ENCODE data around the gene CKB.

The CKB gene

DNA sequence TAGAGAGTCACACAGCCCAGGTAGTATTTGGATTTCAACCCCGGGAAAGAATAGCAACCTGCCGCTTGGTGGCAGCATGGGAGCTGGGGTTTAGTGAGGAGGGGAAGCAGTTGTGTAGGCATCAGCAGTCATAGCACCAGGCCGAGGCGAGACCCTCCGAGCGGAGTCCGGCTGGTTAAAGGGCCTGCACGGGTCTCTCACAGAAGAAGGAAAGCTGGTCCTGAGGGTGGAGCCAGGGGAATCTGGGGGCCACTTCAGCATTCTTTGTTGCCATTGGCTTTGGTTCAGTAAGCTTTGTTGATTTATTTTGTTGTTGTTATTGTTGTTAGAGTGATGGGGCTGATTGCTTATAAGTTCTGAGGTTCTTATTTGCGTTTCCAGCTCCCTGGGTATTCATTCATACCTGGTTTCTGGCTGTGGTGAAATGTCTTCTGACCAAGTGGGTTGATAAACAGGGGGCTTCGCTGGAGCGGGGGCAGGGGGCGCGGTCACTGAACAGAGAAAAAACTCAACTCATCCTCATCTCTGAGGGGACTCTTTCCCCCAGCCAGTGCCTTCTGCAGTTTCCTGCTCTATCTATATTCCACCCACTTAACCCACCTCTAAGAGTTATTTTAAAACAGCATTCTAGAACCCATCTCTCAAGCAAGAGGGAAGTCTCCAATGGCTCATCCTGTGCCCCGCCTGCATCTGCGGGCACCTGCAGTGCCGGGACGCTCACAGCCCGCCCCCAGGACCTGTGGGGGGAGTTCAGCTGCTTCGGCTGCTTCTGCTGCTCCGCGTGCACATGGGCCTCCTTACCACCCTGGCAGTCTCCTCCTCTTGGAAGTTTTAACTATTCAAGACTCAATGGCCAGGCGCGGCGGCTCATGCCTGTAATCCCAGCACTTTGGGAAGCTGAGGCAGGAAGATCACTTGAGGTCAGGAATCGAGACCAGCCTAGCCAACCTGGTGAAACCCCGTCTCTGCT, 11.6 kb downstream of the CKB start:
- DNase-seq: no peak

DNA sequence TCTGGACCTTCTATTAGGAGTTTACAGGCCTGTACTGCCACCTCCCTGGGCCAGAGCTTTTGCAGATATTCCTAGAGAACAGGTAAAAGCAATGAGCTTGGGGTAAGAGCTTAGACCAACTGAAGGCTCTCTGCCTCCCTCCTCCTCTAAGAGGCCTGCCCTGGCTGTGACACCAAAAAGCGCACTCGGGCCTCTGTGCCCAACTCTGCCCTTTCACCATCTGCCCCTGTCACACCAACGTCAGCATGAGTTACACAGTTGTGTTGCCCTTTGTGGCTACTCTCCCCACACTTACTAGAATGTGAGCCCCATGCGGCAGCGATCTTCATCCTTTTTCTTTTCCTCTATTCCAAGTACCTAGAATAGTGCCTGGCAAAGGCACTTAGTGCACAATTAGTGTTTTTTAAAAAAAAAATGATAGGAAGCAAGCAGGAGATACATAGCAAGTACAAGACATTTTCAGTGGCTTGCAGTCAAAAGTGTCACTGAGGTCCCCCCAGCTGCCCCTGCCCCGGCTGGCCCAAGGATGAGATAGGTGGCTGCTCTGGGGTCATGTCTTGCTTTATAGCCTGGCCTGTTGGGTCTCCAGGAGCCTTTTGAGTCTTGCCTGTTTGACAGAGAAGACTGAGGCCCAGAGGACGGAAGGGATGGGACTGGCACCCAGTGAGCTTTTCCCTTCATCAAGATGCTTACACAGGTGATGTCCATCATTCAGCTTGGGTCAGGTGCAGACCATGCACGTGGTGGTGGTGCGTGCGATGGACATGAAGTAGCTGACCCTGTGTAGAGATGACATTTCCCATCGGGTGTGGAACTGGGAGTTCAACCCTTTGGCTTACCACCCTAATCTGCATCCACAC, 12.5 kb downstream of the CKB start:
- no peak for DNase-seq

DNA sequence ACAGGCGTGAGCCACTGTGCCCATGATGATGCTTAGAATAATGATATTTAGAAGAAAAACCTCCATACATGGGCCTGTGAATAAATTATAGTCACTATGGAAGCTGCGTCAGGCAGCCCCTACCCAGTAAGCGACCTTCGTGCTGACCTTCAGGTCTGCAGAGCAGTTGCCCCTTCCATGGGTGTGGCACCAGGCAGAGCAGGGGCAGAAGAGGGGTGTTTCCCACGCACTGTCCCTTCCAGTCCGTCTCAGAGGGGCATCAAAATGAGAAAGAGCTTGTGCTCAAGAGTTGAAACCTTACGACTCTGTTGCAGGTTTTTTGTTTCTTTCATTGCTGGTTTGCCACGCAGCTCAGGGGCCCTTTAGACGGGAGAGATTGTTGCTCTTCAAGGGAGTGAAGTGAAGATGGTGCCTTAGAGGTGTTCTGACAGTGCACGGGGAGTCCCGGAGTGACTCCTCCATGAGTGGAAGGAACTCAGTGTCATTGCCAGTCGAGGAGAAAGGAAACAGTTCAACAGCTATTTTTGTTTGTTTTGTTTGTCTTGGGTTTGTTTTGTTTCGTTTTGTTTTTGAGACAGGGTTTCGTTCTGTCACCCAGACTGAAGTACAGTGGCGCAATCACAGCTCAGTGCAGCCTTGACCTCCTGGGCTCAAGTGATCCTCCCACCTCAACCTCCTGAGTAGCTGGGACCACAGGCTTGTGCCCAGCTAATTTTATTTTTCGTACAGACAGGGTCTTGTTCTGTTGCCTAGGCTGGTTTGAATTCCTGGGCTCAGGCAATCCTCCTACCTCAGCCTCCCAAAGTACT, 13.9 kb downstream of the CKB start:
- no peak for DNase-seq

DNA sequence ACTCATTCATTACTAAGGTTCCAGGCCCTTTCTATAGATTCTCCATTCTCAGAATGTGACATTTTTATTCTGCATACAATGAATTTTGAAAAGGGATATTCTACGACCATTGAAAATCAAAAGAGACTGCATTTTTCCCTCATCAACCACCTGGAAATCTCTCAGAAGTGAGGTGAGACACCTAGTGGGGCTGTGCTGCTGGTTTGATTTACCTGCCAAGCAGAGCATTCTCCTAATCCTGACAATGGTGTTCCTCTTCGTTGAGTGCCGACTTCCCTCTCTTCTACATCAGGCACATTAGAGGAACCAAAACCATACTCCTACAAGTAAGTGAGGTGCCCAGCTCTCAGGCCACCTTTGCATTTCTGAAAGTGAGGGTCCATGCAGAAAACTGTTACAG, 14.9 kb downstream of the CKB start:
- DNase-seq: no peak

DNA sequence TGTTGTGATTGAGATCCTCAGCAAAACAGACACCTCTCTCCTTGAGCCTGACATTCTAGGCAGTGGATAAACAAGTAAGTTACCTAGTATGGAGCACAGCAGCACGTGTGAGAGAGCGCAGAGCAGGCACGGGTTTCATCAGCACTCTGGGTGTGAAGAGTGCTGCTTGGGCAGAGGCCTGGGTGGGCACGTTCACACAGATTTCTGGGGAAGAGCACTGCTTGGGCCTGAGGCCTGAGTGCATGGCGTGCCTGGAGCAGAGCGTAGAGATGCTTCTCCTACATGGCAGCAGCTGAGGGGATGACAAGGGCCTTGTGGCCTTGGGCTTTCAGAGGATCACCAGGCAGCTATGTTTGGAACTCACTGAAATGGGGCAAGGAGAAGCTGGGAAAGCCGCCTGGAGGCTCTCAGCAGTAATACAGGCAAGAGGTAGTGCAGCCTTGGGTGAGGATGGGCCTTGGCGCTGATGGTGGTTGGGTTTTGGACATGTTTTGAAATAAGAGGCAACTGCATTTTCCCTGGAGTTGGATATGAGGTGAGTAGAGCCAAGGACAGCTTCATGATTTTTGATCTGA, 17.6 kb downstream of the CKB start:
- no peak for DNase-seq

DNA sequence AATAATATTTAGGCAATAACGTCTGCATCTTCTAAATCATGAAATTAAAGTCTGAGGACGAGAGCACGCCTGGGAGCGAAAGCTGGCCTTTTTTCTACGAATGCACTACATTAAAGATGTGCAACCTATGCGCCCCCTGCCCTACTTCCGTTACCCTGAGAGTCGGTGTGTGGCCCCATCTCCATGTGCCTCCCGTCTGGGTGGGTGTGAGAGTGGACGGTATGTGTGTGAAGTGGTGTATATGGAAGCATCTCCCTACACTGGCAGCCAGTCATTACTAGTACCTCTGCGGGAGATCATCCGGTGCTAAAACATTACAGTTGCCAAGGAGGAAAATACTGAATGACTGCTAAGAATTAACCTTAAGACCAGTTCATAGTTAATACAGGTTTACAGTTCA, 19.3 kb downstream of the CKB start:
- no peak for DNase-seq

DNA sequence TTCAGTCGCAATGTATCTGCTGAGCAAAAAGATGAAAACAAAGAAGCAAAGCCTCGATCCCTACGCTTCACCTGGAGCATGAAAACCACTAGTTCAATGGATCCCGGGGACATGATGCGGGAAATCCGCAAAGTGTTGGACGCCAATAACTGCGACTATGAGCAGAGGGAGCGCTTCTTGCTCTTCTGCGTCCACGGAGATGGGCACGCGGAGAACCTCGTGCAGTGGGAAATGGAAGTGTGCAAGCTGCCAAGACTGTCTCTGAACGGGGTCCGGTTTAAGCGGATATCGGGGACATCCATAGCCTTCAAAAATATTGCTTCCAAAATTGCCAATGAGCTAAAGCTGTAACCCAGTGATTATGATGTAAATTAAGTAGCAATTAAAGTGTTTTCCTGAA, 19.8 kb downstream of the CKB start:
- no peak for DNase-seq

DNA sequence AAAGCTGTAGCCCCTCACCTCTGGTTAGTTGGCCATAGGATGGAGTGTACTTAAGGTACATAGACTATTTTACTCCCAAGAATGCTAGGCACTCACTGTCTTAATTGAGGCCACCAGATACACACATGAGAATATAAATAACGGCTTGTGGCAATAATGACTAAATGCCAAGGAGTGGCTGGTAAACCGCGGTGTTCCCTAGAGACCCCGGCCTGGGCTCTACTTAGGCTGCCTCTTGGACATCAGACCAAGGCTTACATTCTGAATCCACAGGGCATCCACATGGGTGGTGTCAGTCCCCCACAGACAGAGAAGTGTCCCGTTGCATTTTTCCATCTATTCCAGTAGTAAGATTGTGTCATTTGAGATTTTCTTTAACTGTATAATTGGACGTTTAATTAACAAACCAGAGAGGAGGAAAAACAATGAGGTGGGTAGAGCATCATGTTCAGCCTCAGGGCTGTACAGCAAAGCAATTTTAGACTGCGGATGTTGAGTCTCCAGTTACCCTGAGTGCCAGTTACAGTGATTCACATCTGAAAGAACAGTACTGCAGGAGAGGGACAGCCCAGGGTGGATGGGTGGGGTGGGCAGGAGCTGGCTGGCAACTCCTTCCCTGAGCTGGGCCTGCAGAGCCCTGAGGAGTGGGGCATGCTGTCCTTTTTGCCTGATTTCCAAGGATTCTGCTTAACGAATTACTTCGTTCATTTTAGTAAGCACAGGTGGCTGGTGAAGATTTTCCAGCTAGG, 20.5 kb downstream of the CKB start:
- DNase-seq: no peak

DNA sequence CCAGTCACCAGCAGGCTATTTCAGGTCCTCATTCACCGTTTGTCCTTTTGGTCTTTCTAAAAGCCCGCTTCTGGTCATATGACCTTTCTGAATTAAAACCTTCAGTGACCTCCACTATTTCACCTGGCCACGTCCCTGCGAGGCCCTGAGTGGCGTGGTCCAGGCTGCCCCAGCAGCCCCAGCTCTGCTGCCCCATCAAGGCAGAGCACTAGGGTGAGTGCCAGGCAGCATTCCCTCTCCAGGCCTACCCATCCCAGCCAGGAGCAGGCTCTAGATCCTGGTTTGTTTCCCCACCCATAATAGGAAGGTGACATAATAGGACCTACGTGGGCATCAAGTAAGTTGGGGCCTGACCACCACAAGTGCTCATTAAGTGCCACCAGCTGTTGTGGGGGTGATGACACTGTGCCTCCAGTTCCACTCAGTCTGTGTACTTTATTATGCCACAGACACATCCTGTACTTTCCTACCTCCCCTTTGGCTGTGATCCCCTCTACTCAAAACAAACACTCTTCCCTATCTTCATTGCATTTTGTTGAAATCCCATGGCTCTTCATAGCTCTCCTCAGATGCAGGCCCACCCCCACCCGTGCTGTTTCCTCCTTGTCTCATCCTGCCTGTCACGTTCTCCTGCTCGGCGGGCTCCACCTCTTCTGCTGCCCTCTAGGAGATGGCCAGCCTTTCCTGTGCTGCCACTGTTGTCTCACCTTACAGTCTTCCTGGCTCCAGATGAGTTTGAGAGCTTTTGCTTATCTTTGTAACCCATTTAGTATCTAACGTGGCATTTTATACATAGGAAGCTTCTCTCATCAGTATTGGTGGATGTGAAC, 21.4 kb downstream of the CKB start:
- DNase-seq: no peak

DNA sequence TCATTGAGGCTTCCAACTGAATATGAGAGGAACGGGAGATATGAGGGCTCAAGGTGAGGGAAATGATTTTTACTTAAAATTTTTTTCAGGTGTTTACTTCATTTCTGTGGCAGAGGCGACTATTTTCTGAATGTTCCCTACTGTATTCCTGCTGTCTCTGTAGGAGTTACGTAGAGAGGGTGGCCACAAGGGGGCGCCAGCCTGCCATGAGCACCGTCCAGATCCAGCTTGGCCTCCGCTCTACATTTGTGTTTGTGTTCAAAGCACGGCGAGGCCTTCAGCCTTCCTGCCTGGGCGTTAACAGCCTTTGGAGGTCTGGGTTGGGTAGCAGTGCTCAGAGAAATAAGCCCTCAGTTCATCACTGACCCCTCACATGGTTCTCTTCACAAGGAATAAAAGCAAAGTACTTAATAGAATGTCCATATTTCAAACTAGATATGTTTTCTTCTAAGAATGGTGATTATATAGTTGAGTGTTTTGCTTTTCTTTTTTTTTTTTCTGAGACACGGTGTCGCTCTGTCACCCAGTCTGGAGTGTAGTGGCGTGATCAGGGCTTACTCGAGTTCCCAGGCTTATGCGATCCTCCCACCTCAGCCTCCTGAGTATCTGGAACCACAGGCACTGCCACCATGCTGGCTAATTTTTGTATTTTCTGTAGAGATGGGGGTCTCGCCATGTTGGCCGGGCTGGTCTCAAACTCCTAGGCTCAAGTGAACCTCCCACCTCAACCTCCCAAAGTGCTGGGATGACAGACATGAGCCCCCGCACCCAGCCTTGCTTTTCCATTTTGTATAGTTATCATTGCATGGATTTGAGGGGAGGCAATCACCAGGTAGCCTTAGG, 22.3 kb downstream of the CKB start:
- peak; percentile 76 for DNase-seq

DNA sequence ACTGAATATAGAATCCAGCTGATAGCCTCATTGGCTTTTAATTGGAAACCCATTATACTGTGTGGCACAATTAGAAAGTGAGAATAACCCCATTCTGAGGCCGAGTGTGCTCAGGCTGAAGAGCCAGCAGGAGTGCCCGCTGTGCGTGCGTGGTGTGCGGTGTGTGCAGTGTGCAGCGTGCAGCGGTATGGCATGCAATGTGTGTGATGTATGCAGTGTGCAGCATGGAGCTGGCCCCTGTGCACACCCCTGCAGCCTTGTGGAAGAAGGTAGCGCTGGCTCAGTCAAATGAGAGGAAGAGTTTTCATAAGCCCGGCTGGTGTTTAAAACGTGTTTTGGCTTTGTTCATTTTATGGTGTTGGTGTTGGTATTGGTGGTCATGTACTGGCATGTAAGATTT, 22.9 kb downstream of the CKB start:
- no peak for DNase-seq

DNA sequence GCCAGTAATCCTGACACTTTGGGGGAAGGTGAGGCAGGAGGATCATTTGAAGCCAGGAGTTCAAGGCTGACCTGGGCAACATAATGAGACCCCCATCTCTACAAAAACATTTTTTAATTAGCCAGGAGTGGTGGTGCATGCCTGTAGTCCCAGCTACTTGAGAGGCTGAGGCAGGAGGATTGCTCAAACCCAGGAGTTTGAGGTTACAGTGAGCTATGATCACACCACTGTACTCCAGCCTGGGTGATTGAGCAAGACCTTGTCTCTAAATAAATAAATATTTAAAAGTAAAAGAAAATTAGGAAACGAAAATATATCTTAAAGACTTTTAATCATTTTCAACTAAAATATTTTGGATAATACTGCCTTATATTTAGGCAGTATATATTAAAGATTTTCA, 25.9 kb downstream of the CKB start:
- DNase-seq: no peak

DNA sequence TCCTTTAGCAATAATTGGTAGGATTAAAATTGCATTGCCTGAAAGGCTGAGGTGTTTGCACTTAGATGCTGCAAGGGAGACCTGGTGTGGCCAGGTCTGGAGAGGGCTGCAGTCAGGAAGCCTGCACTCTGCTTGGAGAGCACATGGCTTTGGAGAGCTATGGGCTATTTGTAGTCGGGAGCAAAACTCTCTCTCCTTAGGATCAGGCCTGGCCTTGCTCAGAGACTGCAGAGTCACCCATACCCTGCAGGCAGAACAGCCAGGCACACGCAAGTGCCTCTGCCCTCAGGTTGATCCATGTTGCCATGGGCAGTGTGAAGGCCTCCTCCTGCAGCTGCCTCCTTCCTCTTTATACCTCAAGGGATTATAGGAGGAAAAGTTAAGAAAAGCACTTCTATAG, 26.8 kb downstream of the CKB start:
- no peak for DNase-seq

DNA sequence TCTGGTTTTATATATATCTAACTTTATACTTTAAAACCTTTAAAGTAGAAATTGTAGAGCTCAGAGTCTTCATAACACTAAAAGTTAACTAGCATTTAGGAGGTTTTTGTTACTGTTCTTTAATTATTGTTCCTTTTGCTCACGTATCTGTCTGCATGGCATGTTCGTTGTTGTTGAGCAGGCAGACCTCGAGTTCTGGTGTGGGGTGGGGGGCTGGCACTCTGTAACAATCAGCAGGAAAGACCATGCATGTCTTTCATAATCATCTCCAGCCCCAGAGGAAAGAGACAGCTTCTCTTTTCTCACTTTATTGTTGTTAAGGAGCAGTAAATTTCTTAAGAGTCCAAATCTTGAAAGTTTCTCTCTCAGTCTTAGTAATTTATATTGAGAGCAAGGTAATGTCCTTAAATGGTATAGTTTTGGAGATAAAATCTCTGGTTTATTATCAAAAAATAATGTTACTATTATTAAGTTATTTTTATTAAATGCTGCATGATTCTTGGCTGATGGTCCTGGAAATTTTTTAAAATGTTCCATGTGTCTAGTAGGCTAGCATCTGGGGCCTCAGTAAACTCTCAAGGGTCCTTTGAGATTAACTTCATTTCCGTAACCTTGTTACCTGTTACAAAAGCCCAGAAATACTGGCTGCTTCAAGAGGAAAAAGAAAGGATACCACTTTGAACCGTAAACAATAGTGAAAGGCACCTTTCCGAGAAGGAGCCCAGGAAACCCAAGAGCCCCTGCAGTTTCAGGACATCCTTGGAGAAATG, 30.3 kb downstream of the CKB start:
- DNase-seq: no peak

DNA sequence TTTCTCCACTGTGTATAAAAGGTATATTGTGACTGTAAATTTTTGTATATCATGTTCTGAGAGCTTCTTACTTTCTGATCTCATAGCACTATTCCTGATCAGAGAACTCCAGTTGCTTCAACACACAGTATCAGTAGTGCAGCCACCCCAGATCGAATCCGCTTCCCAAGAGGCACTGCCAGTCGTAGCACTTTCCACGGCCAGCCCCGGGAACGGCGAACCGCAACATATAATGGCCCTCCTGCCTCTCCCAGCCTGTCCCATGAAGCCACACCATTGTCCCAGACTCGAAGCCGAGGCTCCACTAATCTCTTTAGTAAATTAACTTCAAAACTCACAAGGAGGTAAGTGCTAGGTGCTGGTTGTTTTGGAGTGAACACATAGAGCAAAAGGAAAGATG, 30.9 kb downstream of the CKB start:
- DNase-seq: no peak

DNA sequence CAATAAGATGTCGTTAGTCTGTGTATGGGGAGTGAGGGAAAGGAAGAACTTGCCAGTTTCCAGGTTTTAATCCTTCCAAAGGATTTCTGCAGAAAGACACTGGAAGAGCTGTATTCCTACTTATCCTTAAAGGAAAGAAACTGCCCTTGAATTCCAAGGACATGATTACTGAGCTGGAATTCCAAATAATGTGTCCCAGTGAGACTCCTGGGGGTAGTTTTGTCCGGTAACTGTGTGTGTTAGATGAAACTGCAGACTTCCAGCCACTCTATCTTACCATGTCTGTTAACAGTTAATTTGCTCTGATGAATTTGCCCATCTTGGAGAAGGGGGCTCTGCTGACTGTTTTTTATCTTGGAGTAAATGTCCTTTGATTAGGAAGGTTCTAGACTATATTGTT, 33.0 kb downstream of the CKB start:
- no peak for DNase-seq

DNA sequence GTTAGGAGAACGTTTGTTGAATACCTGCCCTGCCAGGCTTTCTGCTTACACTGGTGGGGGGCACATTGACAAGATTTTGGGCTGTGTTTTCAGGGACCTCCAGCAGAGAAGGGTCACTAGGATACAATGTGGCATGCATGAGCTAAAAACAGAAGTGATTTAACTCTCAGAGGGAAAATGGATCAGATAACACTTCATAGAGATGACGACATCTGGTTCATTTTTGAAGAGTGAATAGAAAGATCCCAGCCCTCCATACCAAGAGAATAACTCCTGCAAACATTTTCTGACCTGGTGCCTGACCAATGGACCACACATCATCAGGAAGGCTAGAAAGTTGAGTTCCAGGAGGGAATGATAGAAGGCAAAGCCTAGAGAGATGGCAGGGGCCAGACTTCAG, 33.7 kb downstream of the CKB start:
- DNase-seq: no peak

DNA sequence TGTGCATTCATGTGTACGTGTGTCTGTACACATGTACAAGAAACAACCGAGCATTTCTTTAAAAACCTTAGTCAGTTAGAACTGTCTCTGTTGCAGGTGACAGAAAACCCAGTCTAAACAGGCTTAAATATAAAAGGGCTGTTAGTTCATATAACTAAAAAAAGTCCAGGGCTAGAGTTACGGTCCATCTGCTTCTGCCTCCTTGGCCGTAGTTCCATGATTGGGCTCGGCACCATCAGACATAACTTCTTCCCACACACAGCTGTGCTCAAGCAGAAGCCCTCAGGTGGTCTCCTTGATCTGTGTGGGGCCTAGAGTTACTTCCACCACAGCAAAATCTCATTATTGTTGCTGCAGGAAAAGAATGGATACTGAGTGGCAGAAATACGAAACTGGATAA, 34.6 kb downstream of the CKB start:
- DNase-seq: no peak

DNA sequence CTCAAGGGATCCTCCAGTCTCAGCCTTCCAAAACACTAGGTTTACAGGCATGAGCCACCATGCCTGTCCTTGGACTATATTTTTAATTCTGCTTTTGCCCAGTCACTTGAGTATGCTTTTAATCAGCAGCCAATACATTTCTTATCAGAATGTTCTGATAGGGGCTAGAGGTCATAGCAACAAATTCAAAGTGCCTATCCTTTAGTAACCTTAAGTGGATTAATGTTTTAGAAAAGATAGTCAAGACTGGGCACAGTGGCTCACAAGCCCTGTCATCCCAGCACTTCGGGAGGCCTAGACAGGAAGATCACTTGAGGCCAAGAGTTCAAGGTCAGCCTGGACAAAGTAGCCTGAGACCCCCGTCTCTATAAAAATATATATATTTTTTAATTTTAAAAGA, 37.1 kb downstream of the CKB start:
- no peak for DNase-seq

Measured in CD4-positive, alpha-beta T cell treated with Interleukin-21 for 1 hour (primary cell).